Stimulated activated CD4-positive, alpha-beta T cell treated with anti-CD3 and anti-CD28 coated beads, Interleukin-15, amount 100 ng/mL, for 48 hours (primary cell): Measurements from ENCODE around the gene FAM81A.
"Not testable (repeated sequence)": the region's sequence is repeated elsewhere in the genome, so short reads cannot be mapped to it uniquely, and the experiment has no call there.

Experiments
- DNase-seq, 2 donors: peaks; one replicate each; pipeline ENCODE4 v3.0.0-alpha.2; 2020; ENCODE audit warnings: low read depth in 2 of 2

The FAM81A gene

GRCh38 chr15:59428898-59429297 lies 9.1 kb upstream of the FAM81A start:
- not testable (repeated sequence) for DNase-seq

- DNase-seq, result no peak
Measured at GRCh38 chr15:59432389-59432788, 5.6 kb upstream of the FAM81A start.

GRCh38 chr15:59434481-59434880 lies 3.5 kb upstream of the FAM81A start:
- no peak for DNase-seq

GRCh38 chr15:59436774-59437141 lies 1.2 kb upstream of the FAM81A start:
- DNase-seq, result no peak

- DNase-seq, result no peak
Measured at GRCh38 chr15:59437142-59437816, 707 bp upstream of the FAM81A start.

GRCh38 chr15:59438625-59439290 lies 772 bp downstream of the FAM81A start:
- no peak for DNase-seq

- DNase-seq, result no peak
Measured at GRCh38 chr15:59439576-59439975, 1.6 kb downstream of the FAM81A start.

- no peak for DNase-seq
Measured at GRCh38 chr15:59443341-59444072, 5.5 kb downstream of the FAM81A start.

- no peak for DNase-seq
Measured at GRCh38 chr15:59444081-59444835, 6.3 kb downstream of the FAM81A start.

GRCh38 chr15:59444980-59445545 lies 7.1 kb downstream of the FAM81A start:
- no peak for DNase-seq

GRCh38 chr15:59446232-59446957 lies 8.4 kb downstream of the FAM81A start:
- DNase-seq, result no peak

- DNase-seq, result no peak
Measured at GRCh38 chr15:59447367-59447766, 9.4 kb downstream of the FAM81A start.

GRCh38 chr15:59448871-59449270 lies 10.9 kb downstream of the FAM81A start:
- DNase-seq, result no peak

- DNase-seq, result no peak
Measured at GRCh38 chr15:59453474-59454215, 15.7 kb downstream of the FAM81A start.

GRCh38 chr15:59456114-59456513 lies 18.1 kb downstream of the FAM81A start:
- no peak for DNase-seq

GRCh38 chr15:59457103-59457502 lies 19.1 kb downstream of the FAM81A start:
- no peak for DNase-seq

GRCh38 chr15:59461521-59461920 lies 23.5 kb downstream of the FAM81A start:
- no peak for DNase-seq

- no peak for DNase-seq
Measured at GRCh38 chr15:59473226-59473625, 35.2 kb downstream of the FAM81A start.

GRCh38 chr15:59475161-59475560 lies 37.2 kb downstream of the FAM81A start:
- not testable (repeated sequence) for DNase-seq

- no peak for DNase-seq
Measured at GRCh38 chr15:59484399-59484798, 46.4 kb downstream of the FAM81A start.
